GM12865 (cell line): ENCODE data around the gene SKI.

ENCODE experiments used
- DNase-seq: peaks from one replicate; pipeline ENCODE4 v3.0.0; 2010; ENCODE audit warnings: low read depth
- H3K4me3 ChIP-seq: 2 replicates; pipeline ENCODE4 v1.5.1; 2011; ENCODE audit warnings: mild to moderate bottlenecking, low read depth, low read length, control low read depth
- TF ChIP-seq, protein P1 (sequence below): IDR thresholded peaks from 2 replicates; pipeline ENCODE4 v1.5.1; 2011; ENCODE audit warnings: low read length, control low read depth, low read depth, inconsistent platforms; ENCODE audit not compliant: insufficient read depth; ENCODE audit errors: missing control alignments

The SKI gene

DNA sequence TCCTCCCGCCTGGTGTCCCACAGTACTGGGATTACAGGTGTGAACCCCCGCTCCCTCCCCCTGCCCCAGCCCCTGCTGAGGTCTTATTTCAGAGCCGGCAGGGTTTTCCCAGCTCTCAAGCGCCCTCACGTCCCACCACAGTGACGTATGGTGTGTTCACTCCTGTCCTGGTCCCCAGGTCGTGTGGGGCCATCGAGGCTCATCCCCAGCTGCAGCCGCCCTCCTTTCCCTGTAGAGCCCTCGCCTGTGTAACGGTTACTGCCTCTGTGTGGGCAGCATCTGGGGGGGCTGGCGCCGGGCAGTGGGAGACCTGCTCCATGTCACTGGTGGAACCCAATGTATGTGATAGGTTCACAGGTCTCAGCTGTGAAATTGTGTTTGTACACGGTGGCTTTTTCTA is 23.2 kb downstream of the SKI start:
- TF ChIP-seq, protein P1, sequence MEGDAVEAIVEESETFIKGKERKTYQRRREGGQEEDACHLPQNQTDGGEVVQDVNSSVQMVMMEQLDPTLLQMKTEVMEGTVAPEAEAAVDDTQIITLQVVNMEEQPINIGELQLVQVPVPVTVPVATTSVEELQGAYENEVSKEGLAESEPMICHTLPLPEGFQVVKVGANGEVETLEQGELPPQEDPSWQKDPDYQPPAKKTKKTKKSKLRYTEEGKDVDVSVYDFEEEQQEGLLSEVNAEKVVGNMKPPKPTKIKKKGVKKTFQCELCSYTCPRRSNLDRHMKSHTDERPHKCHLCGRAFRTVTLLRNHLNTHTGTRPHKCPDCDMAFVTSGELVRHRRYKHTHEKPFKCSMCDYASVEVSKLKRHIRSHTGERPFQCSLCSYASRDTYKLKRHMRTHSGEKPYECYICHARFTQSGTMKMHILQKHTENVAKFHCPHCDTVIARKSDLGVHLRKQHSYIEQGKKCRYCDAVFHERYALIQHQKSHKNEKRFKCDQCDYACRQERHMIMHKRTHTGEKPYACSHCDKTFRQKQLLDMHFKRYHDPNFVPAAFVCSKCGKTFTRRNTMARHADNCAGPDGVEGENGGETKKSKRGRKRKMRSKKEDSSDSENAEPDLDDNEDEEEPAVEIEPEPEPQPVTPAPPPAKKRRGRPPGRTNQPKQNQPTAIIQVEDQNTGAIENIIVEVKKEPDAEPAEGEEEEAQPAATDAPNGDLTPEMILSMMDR, result no peak
- DNase-seq, result no peak
- no peak overlapping the region for H3K4me3 ChIP-seq

DNA sequence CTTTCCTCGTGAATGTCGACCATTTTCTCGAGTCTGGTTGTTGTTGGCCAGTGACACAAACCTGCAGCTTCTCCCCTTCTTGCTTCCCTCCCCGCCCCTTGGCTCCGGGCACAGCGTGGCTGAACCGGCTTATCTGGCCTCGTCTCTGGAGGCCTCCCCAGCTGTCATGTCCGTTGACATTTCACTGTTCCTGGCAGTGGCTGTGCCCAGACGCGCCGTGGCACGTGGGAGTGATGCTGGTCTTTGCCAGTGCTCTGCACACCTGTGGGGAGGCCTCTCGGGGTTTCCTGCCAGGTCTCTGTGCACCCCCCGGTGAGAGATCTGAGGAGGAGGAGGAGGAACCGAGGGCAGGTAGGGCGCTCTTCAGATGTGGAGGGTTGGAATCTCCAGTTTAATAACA is 23.7 kb downstream of the SKI start:
- DNase-seq, result no peak
- TF ChIP-seq, protein P1, result no peak
- H3K4me3 ChIP-seq, result no peak overlapping the region

DNA sequence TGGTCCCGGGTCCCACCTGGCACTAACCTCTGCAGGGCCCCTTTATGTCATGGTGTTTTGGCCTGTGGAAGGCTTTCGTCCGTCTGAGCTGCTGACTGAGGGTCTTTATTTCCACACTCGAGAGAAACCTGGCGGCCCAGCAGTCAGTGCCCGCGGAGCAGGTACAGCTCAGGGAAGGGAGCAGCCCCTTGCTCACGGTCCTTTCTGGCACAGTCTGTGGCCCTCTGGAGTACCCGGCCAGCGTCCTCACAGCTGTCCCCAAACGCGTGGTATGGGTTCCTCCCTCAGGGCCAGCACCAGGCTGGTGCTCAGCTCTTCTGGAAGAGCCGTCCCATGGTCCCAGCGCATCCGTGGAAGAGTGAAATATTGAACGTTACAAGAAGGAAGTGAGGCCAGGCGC is 24.3 kb downstream of the SKI start:
- TF ChIP-seq, protein P1, result no peak
- H3K4me3 ChIP-seq, result no peak overlapping the region

DNA sequence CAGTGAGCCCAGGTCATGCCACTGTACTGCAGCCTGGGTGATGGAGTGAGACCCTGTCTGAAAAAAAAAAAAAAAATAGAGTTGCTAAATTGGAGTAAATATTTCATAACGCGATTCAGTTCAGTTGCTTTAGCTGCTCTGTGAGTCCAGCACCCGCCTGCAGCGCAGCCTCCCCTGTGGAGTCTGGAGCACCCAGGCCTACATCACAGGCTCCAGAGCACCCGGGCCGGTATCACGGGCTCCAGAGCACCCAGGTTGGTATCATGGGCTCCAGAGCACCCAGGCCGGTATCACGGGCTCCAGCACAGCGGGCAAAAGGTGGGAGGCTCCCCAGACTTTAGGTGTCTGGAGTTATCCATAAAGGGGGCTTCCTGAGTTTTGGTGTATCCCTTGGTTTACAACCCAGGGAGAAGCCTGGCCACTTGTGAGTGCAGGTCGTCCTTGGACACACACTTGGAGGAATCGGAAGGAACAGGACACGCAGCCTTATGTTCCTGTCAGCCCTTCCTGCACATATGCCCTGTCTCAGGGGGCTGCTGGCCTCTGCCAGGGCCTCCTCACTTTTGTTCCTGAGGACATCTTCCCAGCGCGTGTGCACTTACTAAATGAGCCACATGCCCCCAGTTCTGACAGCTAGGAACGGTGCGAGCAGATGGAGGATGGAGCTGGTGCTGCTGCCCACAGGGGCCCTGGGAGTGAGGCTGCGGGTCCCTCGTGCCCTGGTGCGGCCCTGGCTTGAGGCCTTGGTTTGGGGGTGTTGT is 25.1 kb downstream of the SKI start:
- TF ChIP-seq, protein P1, result no peak
- H3K4me3 ChIP-seq, result no peak overlapping the region
- no peak for DNase-seq

More for the DNA sequence above, 24.3 kb downstream of the SKI start:
- no peak for DNase-seq

DNA sequence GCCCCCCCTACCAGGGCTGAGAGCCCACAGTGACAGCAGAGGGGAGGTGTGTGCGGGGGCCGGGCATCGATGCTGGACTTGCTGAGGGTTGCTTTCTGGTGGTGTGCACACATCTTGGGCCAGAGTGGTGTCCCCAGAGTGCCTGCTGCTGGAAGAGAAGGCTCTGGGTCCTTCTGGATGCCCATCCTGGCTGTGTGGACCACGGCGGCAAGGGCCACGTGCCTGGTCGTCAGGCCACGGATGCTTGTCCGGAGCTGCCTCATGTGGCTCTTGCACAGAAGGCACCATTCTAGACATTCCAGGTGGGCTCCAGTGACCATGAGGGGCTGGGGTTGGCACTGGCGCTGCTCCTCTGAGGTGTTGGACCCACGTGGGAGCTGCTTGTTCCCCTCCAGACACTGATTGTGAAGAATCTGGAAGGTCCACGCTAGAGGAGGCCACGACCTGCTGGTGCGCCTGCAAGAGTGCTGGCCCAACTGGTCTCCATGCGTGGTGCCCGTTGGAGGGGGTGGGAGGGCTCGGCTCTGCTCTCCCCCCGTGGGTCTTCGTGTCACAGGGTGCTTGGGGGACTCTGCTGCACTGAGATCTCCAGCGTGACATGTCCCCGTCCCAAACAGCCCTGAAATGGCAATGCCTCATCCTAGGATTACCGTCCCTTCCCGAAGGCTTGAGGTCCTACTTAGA is 25.8 kb downstream of the SKI start:
- no peak for DNase-seq
- H3K4me3 ChIP-seq, result no peak overlapping the region
- TF ChIP-seq, protein P1, result no peak

DNA sequence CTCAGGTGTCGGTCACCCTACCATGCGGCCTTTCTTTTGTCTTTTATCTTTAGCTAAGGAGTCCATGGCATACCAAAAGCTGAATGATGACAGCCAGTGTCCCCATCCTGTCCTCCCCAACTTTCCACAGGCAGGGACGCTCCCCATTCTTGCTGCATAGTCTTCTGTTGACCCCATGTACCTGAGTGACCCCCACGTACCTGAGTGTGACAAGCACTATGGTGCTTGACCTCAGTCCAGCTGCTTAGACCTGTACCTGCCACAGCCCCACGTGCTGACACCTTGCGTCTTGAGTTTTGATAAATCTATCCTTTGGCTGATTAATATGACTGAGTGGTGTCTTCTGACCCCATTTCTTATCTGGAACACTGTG is 26.9 kb downstream of the SKI start:
- TF ChIP-seq, protein P1, result no peak
- no peak overlapping the region for H3K4me3 ChIP-seq
- DNase-seq, result no peak
